KBM-7 (cell line): ENCODE measurements around the gene PRDM16.
"Not testable (repeated sequence)": the region's sequence is repeated elsewhere in the genome, so short reads cannot be mapped to it uniquely, and the experiment has no call there.

Source experiments
- DNase-seq: peaks from one replicate; pipeline ENCODE4 v3.0.0-alpha.2; 2015
- in situ Hi-C: fragments of 300-500 bp; cut with MboI; formaldehyde crosslinking; loops from 2 replicates; pipeline ENCODE4 v1.14.3; 2020; ENCODE audit warnings: low sequenced_read_pairs, low pct_unique_long_range_greater_than_20kb, mixed read lengths

The PRDM16 gene

DNA sequence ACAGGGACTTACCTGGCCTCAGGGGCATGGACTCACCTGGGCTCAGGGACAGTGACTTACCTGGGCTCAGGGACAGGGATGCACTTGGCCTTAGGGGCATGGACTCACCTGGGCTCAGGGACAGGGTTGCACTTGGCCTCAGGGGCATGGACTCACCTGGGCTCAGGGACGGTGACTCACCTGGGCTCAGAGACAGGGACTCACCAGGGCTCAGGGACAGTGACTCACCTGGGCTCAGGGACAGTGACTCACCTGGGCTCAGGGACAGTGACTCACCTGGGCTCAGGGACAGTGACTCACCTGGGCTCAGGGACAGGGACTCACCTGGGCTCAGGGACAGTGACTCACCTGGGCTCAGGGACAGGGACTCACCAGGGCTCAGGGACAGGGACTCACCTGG lies 96.2 kb downstream of the PRDM16 start:
- in situ Hi-C loops, DNase-seq: not testable (repeated sequence)

DNA sequence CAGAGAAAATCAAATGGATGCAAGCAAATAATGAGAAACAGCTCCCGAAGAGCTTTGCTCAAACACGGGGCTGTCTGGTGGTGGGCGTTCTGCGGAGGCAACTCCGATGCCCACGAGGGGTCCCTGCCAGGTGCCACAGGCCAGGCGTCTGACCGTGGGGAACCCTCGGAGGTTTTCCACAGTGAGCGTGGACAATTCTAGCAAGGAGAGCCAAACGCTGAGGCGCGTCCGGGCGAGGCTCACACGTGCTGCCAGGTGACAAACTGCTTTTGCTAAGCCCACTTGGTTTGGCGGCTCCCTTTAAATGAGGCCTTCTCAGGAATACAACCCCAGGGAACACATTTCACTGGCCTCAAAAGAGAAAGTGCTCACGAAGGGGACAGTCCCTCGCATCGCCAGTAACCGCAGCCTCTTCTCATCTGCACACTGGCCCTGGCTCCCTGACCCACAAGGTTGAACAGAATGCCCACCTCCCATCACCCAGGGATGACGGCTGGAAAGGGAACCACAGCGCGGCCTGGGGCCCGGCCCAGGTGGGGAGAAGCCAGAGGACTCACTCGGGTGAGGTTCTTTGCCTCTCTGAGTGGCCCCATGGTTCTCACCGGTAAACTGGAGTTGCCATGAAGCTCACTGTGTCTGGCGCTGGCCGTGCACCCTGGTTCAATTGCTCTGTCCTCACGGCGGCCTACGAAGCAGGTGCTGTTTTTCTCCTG lies 97.4 kb downstream of the PRDM16 start:
- in situ Hi-C loops = no loop called here

DNA sequence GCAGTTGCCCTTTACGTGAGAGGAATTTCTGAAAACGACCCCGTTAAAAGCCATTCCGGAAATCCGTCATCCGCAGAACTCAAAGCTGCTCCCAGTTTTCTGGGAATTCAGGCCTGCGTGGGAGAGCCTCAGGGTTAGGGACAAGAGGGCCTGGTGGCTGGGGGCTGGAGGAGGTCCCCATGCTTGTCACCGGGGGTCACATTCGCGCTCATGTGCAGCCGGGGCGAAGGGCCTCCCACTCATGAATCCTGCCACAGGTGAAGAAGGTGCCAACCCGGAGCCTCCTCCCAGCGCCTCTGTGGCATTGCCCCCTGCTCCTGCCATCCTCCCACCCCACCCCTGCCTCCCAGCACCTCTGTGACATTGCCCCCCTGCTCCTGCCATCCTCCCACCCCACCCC lies 98.3 kb downstream of the PRDM16 start:
- in situ Hi-C loops = no loop called here
- DNase-seq = no peak

More for the DNA sequence above, 97.4 kb downstream of the PRDM16 start:
- no peak for DNase-seq

DNA sequence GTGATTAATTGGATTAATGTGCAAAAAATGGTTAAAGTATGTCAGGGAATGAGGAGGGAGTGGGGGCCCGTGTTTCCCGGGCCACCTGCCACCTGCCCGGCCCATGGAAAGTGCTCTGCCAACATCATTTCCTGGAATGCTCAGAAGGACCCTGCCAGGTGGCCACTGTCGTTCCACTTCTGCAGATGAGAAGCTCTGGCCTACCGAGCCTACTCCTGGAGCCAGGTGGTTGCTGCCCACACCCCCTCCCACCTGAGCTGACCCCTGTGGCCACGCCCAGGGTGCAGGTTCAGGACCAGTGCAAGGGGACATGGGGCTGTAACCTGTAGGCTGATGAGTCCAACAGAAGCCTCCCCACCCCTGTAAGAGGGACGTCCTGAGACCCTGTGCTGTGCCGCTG lies 99.7 kb downstream of the PRDM16 start:
- in situ Hi-C loops = no loop called here
- no peak for DNase-seq

DNA sequence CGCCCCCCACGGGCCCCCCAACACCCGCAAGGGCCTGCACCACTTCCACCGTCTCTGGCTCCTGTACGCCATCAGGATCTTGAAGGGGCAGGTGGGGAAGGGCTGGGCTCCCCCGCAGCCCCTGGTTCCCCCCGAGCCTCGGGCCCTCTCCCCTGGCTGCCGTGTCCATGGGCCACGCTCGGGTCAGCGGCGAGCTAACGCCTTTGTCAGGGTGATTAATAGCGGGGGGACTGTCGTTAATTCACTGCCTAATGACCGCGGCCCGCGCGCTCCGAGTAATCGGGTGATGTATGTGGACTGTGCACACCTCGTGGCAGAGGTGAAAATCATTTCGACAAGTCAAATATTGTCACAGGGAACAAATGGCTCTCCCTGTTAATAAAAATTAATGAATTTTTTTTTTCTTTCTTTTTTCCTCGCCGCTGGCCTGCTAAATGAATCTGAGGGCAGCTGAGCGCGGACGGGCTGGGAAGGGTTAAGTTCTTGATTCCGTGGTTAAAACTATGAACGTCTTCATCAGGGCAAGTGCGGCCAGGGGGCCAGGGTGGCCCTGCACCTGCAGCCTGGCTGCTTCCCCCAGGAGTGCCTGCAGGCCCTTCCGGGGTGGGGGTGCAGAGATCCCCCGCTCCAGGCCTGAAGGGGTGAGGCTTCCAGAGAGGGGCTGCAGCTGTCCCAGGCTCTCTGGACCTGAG lies 100.8 kb downstream of the PRDM16 start:
- in situ Hi-C loops = no loop called here
- DNase-seq = no peak

DNA sequence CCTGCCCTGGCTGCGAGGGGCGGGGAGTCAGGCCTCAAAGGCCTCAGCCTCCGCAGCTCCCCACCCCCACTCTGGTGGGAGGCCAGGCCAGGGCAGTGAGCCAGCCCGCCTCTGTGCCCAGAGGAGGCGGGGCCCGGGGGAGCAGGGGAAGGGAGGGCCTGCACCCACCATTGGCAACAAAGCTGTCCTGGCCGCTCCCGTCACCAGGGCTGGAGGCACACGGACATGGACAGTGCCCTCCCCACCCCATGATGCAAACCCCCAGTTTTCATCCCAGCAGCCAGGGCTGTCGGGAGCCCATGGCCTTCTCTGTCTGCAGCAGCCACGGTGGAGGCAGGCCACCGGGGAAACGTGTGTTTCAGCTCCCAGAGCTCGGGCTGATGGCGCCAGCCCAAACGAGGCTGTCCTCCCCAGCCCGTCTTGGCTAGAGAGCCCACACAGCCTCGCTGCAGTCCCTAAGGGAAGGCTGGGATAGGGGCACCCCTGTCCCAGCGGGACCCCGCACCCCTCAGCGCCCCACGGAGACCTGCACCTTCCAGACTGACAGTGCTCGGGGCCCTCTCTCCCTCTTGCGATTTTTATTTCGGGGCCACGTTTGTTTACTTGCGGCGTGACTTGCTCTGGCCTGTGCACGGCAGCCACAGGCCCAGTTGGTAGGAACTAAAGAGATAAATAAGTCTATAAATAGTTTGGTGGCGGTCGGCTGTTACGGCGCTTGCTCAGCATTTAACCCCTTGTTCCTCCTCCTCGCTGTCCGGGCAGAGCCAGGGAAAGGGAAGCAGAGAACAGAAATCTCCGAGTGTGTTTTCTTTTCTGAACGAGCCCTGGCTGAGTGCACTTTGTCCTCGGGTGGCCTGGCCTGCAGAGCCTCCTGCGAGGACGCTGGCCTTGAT lies 101.8 kb downstream of the PRDM16 start:
- in situ Hi-C loops = no loop called here
- peak; percentile 88 for DNase-seq

DNA sequence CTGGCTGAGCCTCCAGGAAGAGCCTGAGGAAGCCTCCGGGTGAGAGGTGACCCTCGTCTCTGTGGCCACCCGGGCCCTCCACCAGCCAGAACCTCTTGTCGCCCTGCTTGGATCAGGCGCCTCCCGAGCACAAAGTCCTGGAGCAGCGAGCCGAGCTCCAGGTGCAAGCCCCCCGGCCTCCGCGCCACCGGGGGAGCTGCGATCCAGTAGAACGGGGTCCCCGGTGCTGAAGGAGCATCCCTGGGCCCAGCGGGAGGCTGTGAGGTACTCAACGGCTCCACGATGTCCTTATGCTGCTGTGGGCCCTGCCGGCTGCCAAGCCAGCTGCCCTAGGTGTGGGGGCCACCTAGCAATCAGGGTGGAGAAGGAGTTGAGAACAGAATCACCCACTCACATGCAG lies 102.8 kb downstream of the PRDM16 start:
- in situ Hi-C loops = no loop called here
- DNase-seq = no peak

DNA sequence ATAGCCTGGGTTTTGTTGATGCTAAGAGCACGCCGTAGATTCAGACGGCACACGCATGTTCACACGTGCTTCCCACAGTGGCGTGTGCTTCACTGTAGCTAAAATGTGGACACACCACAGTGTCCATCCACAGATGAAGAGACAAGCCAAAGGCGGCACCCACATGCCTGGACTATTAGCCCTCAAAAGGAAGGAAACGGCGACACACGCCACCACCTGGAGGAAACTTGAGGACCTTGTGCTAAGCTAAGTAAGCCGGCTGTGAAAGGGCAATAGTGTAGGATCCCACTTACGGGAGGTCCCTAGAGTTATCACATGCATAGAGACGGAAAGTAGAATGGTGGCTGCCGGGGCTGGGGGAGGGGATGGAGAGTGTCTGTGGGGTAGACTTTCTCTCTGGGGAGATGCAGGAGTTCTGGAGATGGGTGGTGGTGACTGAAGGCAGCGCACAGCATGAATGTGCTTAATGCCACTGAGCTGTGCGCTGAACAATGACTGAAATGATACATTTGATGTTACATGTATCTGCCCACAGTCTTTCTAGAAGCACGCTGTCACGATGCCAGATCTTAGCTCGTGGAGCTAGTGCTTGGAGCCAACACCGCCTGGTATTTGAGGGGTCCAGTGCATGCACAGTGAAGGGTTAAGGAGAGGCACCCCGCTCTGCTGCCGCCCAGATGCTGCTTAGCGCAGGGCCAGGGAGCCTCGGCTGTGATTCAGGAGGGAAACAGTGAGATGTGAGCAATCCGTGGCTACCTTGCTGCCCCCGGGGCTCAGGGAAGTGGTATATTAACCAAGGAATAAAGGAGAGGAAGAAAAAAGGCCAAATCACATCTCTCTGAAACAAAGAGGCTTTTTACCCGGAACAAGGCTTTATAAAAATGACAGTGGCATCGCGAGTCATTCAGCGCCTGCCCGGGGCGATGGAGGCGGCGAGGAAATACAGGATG lies 103.7 kb downstream of the PRDM16 start:
- DNase-seq = no peak
- in situ Hi-C loops = no loop called here

DNA sequence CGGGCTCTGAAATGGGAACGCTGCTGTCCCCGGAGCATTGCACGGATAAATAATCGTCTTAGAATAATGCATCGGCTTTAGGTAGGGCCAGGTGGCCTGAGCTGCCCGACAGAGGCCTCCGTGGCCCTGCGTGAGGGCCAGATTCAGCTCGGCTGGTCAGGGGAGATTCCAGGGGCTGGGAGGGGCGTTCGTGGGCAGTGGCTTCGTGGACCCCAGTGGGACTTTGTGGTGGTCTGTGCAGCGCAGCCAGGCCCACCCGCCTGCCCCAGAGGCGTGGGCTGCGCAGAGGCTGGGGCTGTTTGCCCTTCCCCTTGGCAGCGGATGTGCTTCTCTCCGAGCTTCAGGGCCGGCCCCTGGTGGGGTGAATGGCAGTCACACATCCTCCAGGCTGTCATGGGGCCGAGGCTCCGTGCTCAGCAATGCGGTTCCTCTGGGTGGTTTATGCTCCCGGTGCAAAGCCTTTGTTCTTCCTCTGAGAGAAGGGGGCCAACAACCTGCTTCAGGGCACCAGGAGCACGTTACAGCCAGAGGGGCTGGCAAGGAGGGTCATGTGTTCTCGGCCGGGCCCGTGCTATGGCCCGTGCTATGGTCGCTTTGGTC lies 104.5 kb downstream of the PRDM16 start:
- no peak for DNase-seq
- in situ Hi-C loops = no loop called here

DNA sequence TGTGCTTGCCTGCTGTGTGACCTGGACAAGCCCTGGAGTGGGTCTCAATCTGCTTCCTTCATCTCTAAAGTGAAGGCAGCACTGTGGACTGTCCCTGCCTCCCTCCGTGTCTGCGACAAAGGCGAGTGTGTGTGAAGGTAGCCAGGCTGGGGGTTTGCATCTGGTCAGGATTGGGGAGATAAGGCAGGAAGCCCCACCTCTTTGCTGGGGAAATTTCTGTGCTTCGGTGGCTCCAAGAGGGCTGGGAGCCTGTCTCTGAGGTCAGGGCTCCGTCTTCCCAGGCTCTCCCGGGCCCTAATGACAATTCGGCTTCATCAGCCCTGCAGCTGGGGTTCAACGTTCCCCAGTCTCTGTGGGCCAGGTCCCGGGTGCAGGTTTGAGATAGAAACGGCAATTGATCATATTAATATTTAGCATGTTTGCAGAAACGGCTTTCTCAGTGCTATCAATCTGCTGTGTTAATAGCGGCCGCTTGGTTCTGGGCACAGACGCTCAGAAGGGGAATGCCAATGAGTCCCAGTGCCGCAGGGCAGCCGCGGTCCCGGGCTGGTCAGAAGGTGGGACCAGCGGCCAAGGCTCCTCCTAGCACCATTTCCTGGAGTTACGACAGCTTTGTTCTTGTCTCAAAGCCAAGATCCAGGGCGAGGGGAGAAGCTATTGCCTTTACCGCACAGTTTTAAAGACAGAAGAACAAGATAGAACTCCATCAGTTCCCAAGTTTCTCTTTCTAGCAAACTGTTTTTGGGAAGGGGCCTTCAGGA lies 105.7 kb downstream of the PRDM16 start:
- no peak for DNase-seq
- in situ Hi-C loops = no loop called here

DNA sequence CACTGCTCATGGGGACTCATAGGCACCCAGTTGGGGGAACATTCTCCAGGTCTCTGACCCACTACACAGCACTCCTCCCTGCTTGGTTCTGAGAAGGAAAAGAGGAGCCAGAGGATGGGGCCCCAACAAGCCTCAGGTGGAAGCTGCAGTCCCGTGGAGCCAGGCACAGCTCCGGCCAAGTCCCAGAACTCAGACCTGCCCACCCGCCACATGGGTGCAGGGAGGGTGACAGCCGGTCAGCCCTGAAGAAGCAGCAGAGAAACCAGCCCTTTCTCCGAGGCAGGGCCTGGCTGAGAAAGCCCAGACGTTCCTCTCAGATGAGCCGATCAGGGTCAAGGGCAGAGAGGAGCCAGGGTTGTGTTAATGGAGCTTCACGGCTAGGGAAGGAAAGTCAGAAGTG lies 106.5 kb downstream of the PRDM16 start:
- DNase-seq = no peak
- in situ Hi-C loops = no loop called here

DNA sequence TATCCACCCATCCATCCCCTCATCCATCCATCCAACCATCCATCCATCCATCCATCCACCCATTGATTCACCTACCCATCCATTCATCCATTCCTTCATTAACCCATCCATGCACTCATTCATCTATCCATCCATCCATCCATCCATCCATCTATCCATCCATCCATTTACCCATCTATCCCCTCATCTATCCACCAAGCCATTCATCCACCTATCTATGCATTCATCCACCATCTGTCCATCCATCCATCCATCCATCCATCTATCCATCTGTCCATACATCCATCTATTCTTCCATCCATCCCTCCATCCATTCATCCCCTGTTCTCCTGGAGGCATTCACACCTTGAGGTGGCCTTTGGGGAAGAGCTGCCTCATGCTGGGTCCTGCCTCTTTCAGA lies 107.0 kb downstream of the PRDM16 start:
- in situ Hi-C loops = no loop called here
- DNase-seq = no peak

DNA sequence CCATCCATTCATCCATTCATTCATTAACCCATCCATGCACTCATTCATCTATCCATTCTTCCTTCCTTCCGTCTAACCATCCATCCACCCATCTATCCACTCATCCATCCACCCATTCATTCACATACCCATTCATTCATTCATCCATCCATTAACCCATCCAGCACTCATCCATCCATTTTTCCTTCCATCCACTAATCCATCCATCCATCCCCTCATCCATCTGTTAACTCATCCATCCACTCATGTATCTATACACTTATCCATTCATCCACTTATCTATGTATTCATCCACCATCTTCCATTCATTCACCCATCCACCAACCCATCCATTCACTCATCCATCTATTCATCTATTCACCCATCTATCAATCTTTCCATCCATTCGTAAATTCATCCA lies 107.8 kb downstream of the PRDM16 start:
- in situ Hi-C loops = no loop called here
- DNase-seq = no peak

DNA sequence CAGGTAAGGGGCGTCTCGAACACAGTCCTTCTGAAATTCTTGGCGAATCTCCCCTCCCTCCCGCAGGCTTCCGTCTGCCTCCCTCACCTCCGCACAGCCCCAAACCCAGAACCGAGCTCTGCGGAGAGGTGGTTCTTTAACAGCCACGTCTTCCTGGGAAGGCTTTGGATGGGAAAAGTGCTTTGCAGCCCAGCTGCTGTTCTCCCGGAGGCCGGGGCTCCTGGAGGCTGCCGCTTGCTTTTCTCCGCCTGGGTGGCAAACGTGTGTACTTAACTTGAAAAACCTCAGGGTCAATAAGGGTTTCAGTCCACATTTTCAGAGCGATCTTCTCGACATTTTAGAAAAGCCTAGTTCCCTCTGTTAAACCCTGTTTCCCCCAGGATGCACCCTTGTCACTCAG lies 109.3 kb downstream of the PRDM16 start:
- DNase-seq = no peak
- in situ Hi-C loops = no loop called here

DNA sequence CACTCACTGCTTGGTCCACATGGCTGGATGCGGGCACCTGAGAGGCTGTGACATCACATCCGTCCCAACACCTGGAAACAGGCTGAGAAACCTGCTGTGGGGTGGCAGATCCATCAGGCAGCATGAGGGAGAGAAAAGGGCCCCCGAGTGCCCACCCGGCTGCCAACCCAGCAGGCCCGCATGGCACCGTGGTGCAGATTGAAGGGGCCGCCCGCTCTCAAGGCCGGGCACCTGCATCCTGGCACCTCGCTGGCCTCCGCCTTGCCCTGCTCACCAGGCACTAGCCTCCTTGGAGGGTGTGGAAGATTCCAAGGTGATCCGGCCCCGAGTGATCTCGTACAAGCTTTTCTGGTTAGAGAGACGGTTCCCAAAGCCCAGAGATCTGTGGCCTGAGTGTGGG lies 110.5 kb downstream of the PRDM16 start:
- no peak for DNase-seq
- in situ Hi-C loops = no loop called here

DNA sequence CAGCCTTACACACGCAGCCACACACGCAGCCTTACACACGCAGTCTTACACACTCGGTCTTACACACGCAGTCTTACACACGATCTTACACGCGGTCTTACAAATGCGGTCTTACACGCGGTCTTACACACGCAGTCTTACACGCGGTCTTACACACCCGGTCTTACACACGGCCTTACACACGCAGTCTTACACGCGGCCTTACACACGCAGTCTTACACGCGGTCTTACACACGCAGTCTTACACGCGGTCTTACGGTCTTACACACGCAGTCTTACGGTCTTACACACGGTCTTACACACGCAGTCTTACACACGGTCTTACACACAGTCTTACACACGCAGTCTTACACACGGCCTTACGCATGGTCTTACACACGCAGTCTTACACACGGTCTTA lies 111.9 kb downstream of the PRDM16 start:
- in situ Hi-C loops = no loop called here
- no peak for DNase-seq

DNA sequence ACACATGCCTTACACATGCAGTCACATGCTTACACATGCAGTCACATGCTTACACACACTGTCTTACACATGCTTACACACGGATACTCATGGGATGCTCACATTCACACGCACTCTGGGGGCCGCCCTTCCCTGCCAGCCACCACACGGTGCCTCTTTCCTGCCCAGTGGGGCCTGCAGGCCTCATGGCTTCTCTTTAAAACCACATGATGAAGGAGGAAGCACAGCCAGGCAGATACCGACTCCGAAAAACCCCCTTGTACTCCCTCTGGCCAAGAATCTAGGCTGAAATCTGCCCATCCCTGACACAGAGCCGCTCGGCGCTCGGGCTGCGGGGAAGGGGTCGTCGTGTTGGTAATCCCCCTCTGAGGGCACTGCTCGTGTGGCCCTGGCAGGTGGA lies 113.0 kb downstream of the PRDM16 start:
- DNase-seq = no peak
- in situ Hi-C loops = no loop called here

DNA sequence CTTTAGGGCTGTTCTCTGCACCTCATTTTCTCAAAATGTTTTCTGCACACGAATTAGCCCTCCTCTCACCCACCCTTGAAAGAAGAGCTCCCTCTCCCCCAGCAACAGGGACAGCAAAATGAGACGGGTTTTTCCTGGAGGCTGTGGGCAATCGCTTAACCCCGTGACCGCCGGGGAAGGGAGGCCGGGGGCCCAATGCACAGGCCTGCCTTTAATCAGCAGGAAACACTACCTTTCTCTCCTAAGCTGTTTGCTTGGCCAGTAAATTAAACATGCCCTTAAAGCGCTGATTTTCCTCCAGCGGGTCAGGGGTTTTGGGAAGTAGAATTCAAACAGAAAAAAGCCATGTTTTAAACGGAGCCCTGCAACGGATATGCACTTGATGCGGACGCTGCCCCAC lies 114.4 kb downstream of the PRDM16 start:
- in situ Hi-C loops = no loop called here
- no peak for DNase-seq
